Activated CD4-positive, CD25-positive, alpha-beta regulatory T cell treated with anti-CD3 and anti-CD28 coated beads, Interleukin-2, amount 50 U/mL, for 24 hours (primary cell): ENCODE measurements around the gene CRABP1.

ENCODE experiments used
- ATAC-seq, 2 donors: fragments of 150-1000 bp; cut with Tn5 transposase; one replicate each; pipeline ENCODE4 v1.10.0; 2021; ENCODE audit warnings: mild to moderate bottlenecking in 1 of 2, moderate library complexity in 1 of 2

Gene CRABP1

DNA sequence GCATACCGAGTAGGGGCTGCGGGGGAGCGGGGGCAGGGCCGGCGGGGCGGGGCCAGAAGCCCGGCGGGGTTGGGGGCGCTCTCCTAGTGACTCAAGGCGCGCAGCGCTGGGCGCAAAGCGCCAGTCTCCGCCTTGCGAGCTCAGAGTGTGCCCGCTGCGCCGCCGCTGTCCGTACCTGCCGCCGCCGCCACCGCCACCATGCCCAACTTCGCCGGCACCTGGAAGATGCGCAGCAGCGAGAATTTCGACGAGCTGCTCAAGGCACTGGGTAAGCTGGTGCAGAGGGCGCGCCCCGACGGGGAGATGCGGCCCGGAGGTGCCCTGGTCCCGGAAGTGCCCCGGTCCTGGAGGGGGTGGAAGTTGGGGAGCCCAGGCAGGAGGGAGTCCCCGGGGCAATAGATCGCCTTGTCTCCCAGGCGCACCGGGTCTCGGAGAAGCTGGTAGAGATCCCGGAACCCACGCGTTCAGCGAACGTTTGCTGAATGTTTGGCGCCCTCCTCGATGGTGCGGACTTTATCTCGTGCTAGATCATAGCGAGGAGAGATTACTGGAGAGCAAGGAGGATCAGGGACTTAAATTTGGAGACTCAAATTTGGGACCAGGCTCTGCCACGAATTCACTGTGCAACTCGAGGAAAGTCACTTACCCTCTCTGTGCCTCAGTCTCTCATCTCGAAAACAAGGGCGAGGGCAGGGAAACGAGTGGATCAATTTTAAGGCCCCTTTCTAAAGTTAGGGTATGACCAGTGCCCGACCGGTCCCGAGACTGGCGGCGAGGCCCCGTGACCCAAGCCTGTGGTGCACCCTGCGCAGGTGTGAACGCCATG, at the start of gene CRABP1:
Gene CRABP1 (plus strand): TSS at position 123 of the 826 bp plus-strand sequence. CDS start 76 bp downstream, at position 199.
- no peak for ATAC-seq

GRCh38 chr15:78291052-78291451, 49.1 kb upstream of the CRABP1 start:
- ATAC-seq = no peak

- no peak for ATAC-seq
These were observed 48.5 kb upstream of the CRABP1 start for GRCh38 chr15:78291698-78292097.

GRCh38 chr15:78292219-78292618, 47.9 kb upstream of the CRABP1 start:
- no peak for ATAC-seq

GRCh38 chr15:78299101-78299930, 40.8 kb upstream of the CRABP1 start, which contains the start of gene SKIC8:
Gene SKIC8, minus strand, starts transcription at chr15:78299609. Its CDS starts 3,923 bp downstream, at chr15:78295686.
- ATAC-seq = peak; percentile 97

- ATAC-seq = no peak
These were observed 38.8 kb upstream of the CRABP1 start for GRCh38 chr15:78301326-78301725.

DNA sequence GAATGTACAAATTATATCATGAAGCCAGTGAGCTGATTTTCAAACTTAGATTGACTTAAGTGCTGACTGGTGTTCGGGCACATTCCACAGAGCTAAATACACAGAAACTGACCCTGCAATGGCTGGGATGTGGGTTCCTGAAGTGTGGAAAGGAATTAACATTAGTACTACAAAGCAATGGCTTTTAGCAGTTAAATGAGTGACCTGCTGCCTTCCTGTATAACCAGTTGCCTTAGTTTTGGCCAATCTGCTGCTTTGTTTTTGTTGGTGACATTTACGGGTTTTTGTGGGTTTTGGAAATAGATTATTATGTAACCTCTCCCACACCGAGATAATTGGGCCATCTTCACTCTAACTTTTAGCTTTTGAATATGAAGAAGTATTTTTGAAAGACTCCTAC, 38.3 kb upstream of the CRABP1 start:
- ATAC-seq = no peak

- ATAC-seq = no peak
These were observed 37.4 kb upstream of the CRABP1 start for GRCh38 chr15:78302579-78303312.

GRCh38 chr15:78304216-78305066, 35.7 kb upstream of the CRABP1 start:
- ATAC-seq = no peak

DNA sequence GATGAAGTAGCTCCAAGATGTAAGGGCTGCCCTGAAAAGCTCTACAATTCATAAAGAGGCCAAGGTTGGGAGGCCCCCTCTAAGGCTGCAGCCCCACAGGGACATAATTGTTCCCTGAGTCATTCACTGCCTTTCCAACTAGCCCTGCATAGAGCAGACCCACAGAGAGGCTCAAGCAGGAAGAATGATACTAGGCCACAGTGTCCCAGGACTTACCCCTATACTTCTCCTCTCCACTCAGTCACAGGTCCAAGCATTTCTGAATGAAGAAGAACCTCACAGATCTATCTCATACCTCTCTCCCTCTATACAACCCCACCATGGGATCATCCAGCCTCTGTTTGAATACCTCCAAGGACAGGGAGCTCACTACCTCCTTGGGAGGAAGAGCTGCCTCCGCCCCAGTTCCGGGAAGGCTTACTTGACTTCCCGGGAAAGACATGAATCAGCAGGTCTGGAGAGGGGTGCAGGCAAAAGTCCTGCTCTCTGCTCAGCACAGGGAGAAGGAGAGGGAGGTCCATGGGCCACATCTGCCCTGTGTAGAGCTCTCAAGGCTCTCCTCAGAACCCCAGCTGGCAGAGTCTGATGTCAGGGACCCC, 33.9 kb upstream of the CRABP1 start:
- ATAC-seq = no peak

GRCh38 chr15:78307976-78308375, 32.2 kb upstream of the CRABP1 start:
- no peak for ATAC-seq

GRCh38 chr15:78308422-78309032, 31.6 kb upstream of the CRABP1 start:
- peak; percentile 56 to 76 for ATAC-seq

- no peak for ATAC-seq
These were observed 28.9 kb upstream of the CRABP1 start for GRCh38 chr15:78311292-78311691.

GRCh38 chr15:78312536-78312935, 27.6 kb upstream of the CRABP1 start:
- no peak for ATAC-seq

DNA sequence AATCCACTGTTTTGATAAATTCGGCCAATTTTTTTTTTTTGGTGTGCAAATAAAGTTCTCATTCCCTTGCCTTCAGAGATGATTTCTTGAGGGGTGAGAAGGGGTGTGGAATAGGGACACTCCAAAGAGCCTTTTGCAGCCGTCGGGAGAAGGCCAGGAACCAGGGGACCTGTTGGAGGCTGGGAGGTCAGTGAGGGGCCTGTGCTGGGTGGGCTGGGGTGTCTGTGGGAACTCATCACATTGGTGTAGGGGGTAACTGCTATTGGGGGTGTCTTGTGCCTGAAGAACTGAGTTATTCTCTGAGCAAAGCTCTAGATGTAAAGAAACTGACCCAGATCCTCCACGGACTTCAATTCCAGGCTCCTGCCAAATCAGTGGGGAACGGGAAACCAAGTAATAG, 27.2 kb upstream of the CRABP1 start:
- ATAC-seq = no peak

GRCh38 chr15:78313383-78313782, 26.8 kb upstream of the CRABP1 start:
- no peak for ATAC-seq

- no peak for ATAC-seq
These were observed 26.0 kb upstream of the CRABP1 start for GRCh38 chr15:78314181-78314581.

- ATAC-seq = no peak
These were observed 24.4 kb upstream of the CRABP1 start for GRCh38 chr15:78315686-78316282.

- ATAC-seq = no peak
These were observed 23.7 kb upstream of the CRABP1 start for GRCh38 chr15:78316283-78317083.
